ENCODE measurements around the gene IQSEC3.
A peak's percentile ranks its signal among the peaks of the same experiment; 100 is the strongest.

Gene IQSEC3

DNA sequence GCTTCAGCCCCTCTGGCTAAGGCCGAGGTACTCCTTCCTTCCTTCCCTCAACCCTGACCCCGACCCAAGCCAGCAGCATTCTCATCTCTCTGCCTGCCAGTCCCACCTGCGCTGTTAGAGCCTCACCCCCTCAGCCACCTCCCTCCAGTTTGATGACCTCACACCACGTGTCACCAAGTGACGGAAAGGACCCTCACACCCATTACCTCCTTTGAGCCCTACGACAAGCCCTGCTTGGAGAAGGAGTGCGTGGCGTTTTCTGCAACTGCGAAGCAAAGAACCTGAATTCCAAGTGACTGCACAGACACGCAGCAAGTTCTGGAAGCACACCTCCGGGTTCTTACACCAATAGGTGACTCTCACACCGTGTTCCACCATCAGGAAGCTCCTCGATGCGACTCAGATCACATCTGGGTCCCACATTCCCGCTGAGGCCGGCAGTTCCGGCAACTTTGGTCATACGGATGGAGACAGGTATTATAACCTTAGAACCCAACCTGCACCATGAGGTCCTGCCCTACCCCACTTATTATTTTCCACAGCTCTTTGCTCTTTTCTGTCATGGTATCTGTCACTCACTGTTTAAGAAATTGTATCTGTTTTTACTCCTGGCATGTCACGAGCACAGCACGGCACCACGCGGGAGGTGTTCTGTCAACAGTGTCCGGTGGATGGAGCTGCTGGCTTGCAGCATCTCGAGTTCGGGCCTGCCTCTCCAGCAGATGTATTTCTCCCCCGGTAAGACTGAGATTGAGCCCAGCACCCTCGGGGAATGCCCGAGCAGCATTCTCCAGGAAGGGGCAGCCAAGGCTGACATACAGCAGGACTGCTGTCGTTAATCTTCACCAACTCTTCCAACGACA lies 152.4 kb downstream of the IQSEC3 start:
- Histone ChIP-seq H3K4me1 (ENCODE audit: low read length) (no peaks in the 10 kb centered on the region), H4K20me1 (ENCODE audit: insufficient read depth, low read length) (no peaks in the 10 kb centered on the region), H3K9me2 (replicated peaks; ENCODE audit: insufficient read depth, low read length) (no peaks in the 10 kb centered on the region), H3F3A (ENCODE audit: insufficient read depth, low read length) (no peaks in the 10 kb centered on the region), H3K27me3 (replicated peaks; ENCODE audit: insufficient read depth, low read length) (peaks cover 60% of the 10 kb centered on the region), H3K27ac (ENCODE audit: low read length) (no peak overlapping the region), H3K79me2 (ENCODE audit: low read length) (no peaks in the 10 kb centered on the region), H3K4me2 (ENCODE audit: low read depth, low read length) (no peak overlapping the region), H3K4me3 (ENCODE audit: low read length) (no peak overlapping the region), H2AFZ (ENCODE audit: low read length) (no peak overlapping the region), H3K9me3 (replicated peaks; ENCODE audit: insufficient read depth, low read length) (no peaks in the 10 kb centered on the region), H3K9ac (ENCODE audit: low read length) (no peak overlapping the region), H3K36me3 (replicated peaks; ENCODE audit: insufficient read depth, low read length) (no peaks in the 10 kb centered on the region)
- TF ChIP-seq EZH2phosphoT487 (IDR thresholded peaks at IDR 0.05; ENCODE audit: low read length) (no peak), EZH2 (optimal IDR thresholded peaks at IDR 0.05; ENCODE audit: low read depth, low read length) (no peak)
- TF ChIP-seq, protein P1, sequence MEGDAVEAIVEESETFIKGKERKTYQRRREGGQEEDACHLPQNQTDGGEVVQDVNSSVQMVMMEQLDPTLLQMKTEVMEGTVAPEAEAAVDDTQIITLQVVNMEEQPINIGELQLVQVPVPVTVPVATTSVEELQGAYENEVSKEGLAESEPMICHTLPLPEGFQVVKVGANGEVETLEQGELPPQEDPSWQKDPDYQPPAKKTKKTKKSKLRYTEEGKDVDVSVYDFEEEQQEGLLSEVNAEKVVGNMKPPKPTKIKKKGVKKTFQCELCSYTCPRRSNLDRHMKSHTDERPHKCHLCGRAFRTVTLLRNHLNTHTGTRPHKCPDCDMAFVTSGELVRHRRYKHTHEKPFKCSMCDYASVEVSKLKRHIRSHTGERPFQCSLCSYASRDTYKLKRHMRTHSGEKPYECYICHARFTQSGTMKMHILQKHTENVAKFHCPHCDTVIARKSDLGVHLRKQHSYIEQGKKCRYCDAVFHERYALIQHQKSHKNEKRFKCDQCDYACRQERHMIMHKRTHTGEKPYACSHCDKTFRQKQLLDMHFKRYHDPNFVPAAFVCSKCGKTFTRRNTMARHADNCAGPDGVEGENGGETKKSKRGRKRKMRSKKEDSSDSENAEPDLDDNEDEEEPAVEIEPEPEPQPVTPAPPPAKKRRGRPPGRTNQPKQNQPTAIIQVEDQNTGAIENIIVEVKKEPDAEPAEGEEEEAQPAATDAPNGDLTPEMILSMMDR (IDR thresholded peaks at IDR 0.05; ENCODE audit: low read length) = no peak
- no peak for DNase-seq

GRCh38 chr12:219891-220352 lies 153.4 kb downstream of the IQSEC3 start:
- no peaks in the 10 kb centered on the region for H3K79me2 ChIP-seq (ENCODE audit: low read length)
- no peaks in the 10 kb centered on the region for H3K4me1 ChIP-seq (ENCODE audit: low read length)
- peak overlapping the region; percentile 45; the same call in 1 of the 2 replicates for H3K4me2 ChIP-seq (ENCODE audit: low read depth, low read length)
- no peaks in the 10 kb centered on the region for H4K20me1 ChIP-seq (ENCODE audit: insufficient read depth, low read length)
- TF ChIP-seq, protein P1 (IDR thresholded peaks at IDR 0.05; ENCODE audit: low read length) = peak; percentile 94
- no peak for TF ChIP-seq EZH2phosphoT487 (IDR thresholded peaks at IDR 0.05; ENCODE audit: low read length)
- TF ChIP-seq EZH2 (optimal IDR thresholded peaks at IDR 0.05; ENCODE audit: low read depth, low read length) = no peak
- peaks cover 59% of the 10 kb centered on the region for H3K27me3 ChIP-seq (replicated peaks; ENCODE audit: insufficient read depth, low read length)
- H3K9ac ChIP-seq (ENCODE audit: low read length) = no peak overlapping the region
- no peaks in the 10 kb centered on the region for H3K36me3 ChIP-seq (replicated peaks; ENCODE audit: insufficient read depth, low read length)
- no peak overlapping the region for H3K27ac ChIP-seq (ENCODE audit: low read length)
- H3F3A ChIP-seq (ENCODE audit: insufficient read depth, low read length) = no peaks in the 10 kb centered on the region
- peak; percentile 79 for DNase-seq
- H2AFZ ChIP-seq (ENCODE audit: low read length) = no peak overlapping the region
- no peak overlapping the region for H3K4me3 ChIP-seq (ENCODE audit: low read length)
- no peaks in the 10 kb centered on the region for H3K9me3 ChIP-seq (replicated peaks; ENCODE audit: insufficient read depth, low read length)
- H3K9me2 ChIP-seq (replicated peaks; ENCODE audit: insufficient read depth, low read length) = no peaks in the 10 kb centered on the region

DNA sequence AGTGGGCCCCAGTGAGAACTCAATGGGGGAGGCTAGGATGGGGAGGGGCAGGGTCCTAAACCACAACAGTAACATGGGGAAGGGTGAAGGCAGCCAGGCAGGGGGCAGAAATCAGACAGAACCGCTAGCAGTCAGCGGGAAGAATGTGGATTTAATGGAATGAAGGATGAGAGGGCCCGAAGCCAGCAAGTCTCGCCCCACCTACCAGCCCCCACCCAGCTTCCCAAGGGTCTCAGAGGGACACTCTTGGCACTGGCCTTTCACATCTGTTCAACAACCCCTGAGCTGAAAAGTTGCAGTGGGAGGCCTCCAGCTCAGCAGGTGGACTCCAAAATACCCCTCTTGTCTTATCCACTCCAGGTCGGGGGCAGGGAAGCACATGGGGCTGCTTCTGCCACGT lies 153.9 kb downstream of the IQSEC3 start:
- Histone ChIP-seq H3K4me1 (ENCODE audit: low read length) (no peaks in the 10 kb centered on the region), H3K9me2 (replicated peaks; ENCODE audit: insufficient read depth, low read length) (no peaks in the 10 kb centered on the region), H3K4me2 (ENCODE audit: low read depth, low read length) (peak overlapping the region; percentile 45; the same call in 1 of the 2 replicates), H3K36me3 (replicated peaks; ENCODE audit: insufficient read depth, low read length) (no peaks in the 10 kb centered on the region), H3F3A (ENCODE audit: insufficient read depth, low read length) (no peaks in the 10 kb centered on the region), H3K9ac (ENCODE audit: low read length) (no peak overlapping the region), H4K20me1 (ENCODE audit: insufficient read depth, low read length) (no peaks in the 10 kb centered on the region), H3K4me3 (ENCODE audit: low read length) (no peak overlapping the region), H3K79me2 (ENCODE audit: low read length) (no peaks in the 10 kb centered on the region), H3K27me3 (replicated peaks; ENCODE audit: insufficient read depth, low read length) (peaks cover 55% of the 10 kb centered on the region), H3K9me3 (replicated peaks; ENCODE audit: insufficient read depth, low read length) (no peaks in the 10 kb centered on the region), H2AFZ (ENCODE audit: low read length) (no peak overlapping the region), H3K27ac (ENCODE audit: low read length) (no peak overlapping the region)
- no peak for DNase-seq
- TF ChIP-seq EZH2 (optimal IDR thresholded peaks at IDR 0.05; ENCODE audit: low read depth, low read length) = no peak
- TF ChIP-seq, protein P1 (IDR thresholded peaks at IDR 0.05; ENCODE audit: low read length) = no peak
- no peak for TF ChIP-seq EZH2phosphoT487 (IDR thresholded peaks at IDR 0.05; ENCODE audit: low read length)
